Muscle of leg (tissue), 11 donors: ENCODE results near the gene PPIG. TPM values are rescaled to one million over a fixed set of nuclear protein-coding genes. Genes with fewer than 3 reads are reported as not detected.
"Not testable (repeated sequence)": the region's sequence is repeated elsewhere in the genome, so short reads cannot be mapped to it uniquely, and the experiment has no call there.

Experiments used
- DNase-seq: peaks from one replicate; pipeline ENCODE4 v3.0.0; 2013
- H3K27ac ChIP-seq: one replicate; pipeline ENCODE4 v1.5.1; 2013; ENCODE audit warnings: mild to moderate bottlenecking, low read length, control low read depth
- H3K27me3 ChIP-seq: one replicate; pipeline ENCODE4 v1.6.1; 2013; ENCODE audit warnings: low read length; ENCODE audit not compliant: control insufficient read depth, insufficient read depth
- H3K36me3 ChIP-seq: one replicate; pipeline ENCODE4 v1.6.1; 2013; ENCODE audit warnings: low read length; ENCODE audit not compliant: control insufficient read depth, insufficient read depth
- H3K4me1 ChIP-seq: one replicate; pipeline ENCODE4 v1.6.1; 2013; ENCODE audit warnings: low read length; ENCODE audit not compliant: control insufficient read depth, insufficient read depth
- H3K4me3 ChIP-seq: one replicate; pipeline ENCODE4 v1.5.1; 2013; ENCODE audit warnings: low read length, control low read depth
- H3K9me3 ChIP-seq: replicated peaks from 2 replicates; pipeline ENCODE4 v1.6.1; 2013; ENCODE audit warnings: low read depth, low read length; ENCODE audit not compliant: control insufficient read depth
- WGBS: methylation state at CpG from one replicate; pipeline ENCODE4 v1.1.5; 2013; ENCODE audit warnings: missing lambda C conversion rate; ENCODE audit not compliant: insufficient coverage; 5-methylcytosine and 5-hydroxymethylcytosine counted together
- polyA plus RNA-seq, 8 donors: library from polyadenylated mRNA; unstranded; fragments of 120-200 nt; gene quantifications; one replicate each; pipeline versions ENCODE4 v1.2.1 to v1.2.3, GENCODE V29; 2013; ENCODE audit warnings: inconsistent platforms in 1 of 8, low replicate concordance in 1 of 8; ENCODE audit not compliant: insufficient read length in 8 of 8, insufficient read depth in 1 of 8
- total RNA-seq: library from RNA; stranded (reverse); fragments of 120-200 nt; gene quantifications from one replicate; pipeline ENCODE4 v1.2.4, GENCODE V29; 2013

PPIG gene
- total and polyA plus RNA-seq, 9 donors = 35.2 to 61.0 (median 49.0) TPM

- 100% methylated on average over 2 of the region's 4 CpGs for WGBS
- Histone ChIP-seq H3K27me3 (no peaks in the 10 kb centered on the region), H3K27ac (no peak overlapping the region), H3K36me3 (no peaks in the 10 kb centered on the region), H3K4me3 (no peak overlapping the region), H3K4me1 (no peaks in the 10 kb centered on the region), H3K9me3 (no peaks in the 10 kb centered on the region)
- DNase-seq = no peak
These were observed 86.8 kb downstream of the PPIG start for GRCh38 chr2:169670937-169671336.

DNA sequence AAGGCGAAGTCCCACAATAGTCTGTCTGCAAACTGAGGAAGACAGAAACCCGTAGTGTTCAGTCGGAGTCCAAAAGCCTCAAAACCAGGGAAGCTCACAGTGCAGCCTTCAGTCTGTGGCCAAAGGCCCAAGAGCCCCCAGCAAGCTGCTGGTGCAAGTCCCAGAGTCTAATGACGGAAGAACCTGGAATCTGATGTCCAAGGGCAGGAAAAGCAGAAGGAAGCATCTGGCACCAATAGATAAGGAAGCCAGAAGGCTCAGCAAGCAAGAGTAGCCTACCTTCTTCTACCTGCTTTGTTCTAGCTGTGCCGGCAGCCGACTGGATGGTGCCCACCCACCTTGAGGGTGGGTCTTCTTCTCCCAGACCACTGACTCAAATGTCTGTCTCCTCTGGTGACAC lies 88.3 kb downstream of the PPIG start:
- no peak overlapping the region for H3K27ac ChIP-seq
- H3K9me3 ChIP-seq = no peaks in the 10 kb centered on the region
- 62% methylated on average over 5 of the region's 6 CpGs for WGBS
- no peaks in the 10 kb centered on the region for H3K27me3 ChIP-seq
- no peaks in the 10 kb centered on the region for H3K4me1 ChIP-seq
- H3K36me3 ChIP-seq = no peaks in the 10 kb centered on the region
- H3K4me3 ChIP-seq = no peak overlapping the region
- no peak for DNase-seq

- Histone ChIP-seq H3K27ac (no peak overlapping the region), H3K4me3 (no peak overlapping the region), H3K4me1 (no peaks in the 10 kb centered on the region), H3K36me3 (no peaks in the 10 kb centered on the region), H3K27me3 (no peaks in the 10 kb centered on the region), H3K9me3 (no peaks in the 10 kb centered on the region)
- no peak for DNase-seq
- no CpG with 5 or more reads among the region's 3 CpGs for WGBS
These were observed 89.0 kb downstream of the PPIG start for GRCh38 chr2:169673106-169673505.

GRCh38 chr2:169673921-169674320 lies 89.8 kb downstream of the PPIG start:
- Histone ChIP-seq H3K4me3 (no peak overlapping the region), H3K27me3 (no peaks in the 10 kb centered on the region), H3K9me3 (no peaks in the 10 kb centered on the region), H3K27ac (no peak overlapping the region), H3K36me3 (no peaks in the 10 kb centered on the region), H3K4me1 (no peaks in the 10 kb centered on the region)
- DNase-seq = no peak
- 83% methylated on average over 1 of the region's 2 CpGs for WGBS

GRCh38 chr2:169676357-169676756 lies 92.2 kb downstream of the PPIG start:
- no peaks in the 10 kb centered on the region for H3K4me1 ChIP-seq
- no CpG with 5 or more reads among the region's 3 CpGs for WGBS
- no peak for DNase-seq
- H3K27ac ChIP-seq = no peak overlapping the region
- no peaks in the 10 kb centered on the region for H3K36me3 ChIP-seq
- H3K9me3 ChIP-seq = no peaks in the 10 kb centered on the region
- H3K4me3 ChIP-seq = no peak overlapping the region
- H3K27me3 ChIP-seq = no peaks in the 10 kb centered on the region

- no peaks in the 10 kb centered on the region for H3K9me3 ChIP-seq
- no peaks in the 10 kb centered on the region for H3K4me1 ChIP-seq
- no peaks in the 10 kb centered on the region for H3K36me3 ChIP-seq
- no peak for DNase-seq
- H3K4me3 ChIP-seq = no peak overlapping the region
- WGBS = 100% methylated on average over 3 of the region's 6 CpGs
- no peaks in the 10 kb centered on the region for H3K27me3 ChIP-seq
- H3K27ac ChIP-seq = no peak overlapping the region
These were observed 92.7 kb downstream of the PPIG start for GRCh38 chr2:169676850-169677249.

DNA sequence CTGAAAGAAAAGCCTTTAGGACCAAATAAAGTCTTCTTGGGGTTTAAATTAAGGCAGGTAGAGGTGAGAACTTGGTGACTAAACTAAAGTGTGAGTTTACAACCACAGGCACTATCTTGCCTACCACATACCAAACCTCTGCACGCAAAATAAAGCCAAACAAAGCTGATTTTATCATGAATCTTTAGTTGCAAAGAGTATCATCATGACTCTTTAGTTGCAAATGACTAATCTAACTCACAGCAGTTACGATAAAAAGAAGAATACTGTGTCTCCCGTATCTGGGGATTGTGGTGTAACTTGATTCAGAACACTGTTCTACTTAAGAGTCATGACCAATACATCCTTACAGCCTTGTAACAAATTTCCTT lies 98.9 kb downstream of the PPIG start:
- DNase-seq = no peak
- Histone ChIP-seq H3K4me1 (no peaks in the 10 kb centered on the region), H3K27me3 (no peaks in the 10 kb centered on the region), H3K9me3 (no peaks in the 10 kb centered on the region), H3K36me3 (no peaks in the 10 kb centered on the region), H3K27ac (no peak overlapping the region), H3K4me3 (no peak overlapping the region)
- no CpG with 5 or more reads among the region's 3 CpGs for WGBS

DNA sequence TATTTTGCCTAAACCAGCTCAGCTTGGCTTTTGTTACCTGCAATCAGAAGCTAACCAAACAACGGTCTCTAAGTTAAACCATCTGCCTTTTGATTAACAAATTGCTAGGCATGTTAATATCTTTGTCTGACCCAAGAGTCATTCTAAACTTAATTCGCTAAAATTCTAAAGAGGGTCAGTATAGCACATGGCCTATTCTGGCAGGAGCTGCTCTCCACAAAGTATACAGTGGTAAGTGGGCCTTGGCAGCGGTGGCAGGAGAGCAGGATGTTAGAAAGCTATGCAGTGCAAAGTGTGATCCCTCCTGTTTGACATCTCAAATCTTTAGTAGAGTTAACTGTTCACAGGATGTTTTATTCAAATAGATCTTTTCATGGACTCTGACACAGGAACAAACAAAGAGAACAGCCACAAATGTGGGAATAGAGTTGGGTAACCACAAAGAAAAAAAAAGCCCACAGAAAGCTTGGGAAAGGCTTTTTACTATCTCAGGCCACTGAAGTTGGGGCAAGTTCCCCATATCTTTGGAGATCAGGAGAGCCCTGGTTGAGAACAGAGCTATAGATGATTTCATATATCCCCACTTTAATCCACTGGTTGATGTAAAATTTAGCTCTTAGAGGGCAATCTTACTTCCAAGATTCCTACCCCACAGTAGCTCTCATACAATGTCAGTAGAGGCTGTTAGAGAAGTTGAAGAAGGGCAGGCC lies 99.4 kb downstream of the PPIG start:
- H3K4me1 ChIP-seq = no peaks in the 10 kb centered on the region
- DNase-seq = no peak
- H3K9me3 ChIP-seq = no peaks in the 10 kb centered on the region
- H3K27ac ChIP-seq = no peak overlapping the region
- no peak overlapping the region for H3K4me3 ChIP-seq
- H3K36me3 ChIP-seq = no peaks in the 10 kb centered on the region
- 80% methylated on average over 1 of the region's 3 CpGs for WGBS
- no peaks in the 10 kb centered on the region for H3K27me3 ChIP-seq

DNA sequence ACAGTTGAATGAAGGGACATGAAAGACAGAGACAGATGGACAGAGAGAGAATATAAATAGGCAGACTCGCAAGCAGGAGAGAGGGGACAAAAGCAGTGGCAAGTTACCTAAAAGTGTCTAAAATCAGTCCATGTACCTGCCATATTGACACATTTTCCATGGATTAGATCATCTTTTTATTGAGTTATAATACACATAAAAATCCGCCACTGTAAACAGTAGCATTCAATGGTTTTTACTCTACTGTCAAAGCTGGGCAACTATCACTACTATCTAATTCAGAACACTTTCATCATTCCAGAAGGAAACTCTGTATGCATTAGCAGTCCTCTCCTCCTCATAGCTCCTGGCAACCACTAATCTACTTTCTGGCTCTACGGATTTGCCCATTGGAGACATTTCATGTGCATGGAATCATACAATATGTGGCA lies 100.0 kb downstream of the PPIG start:
- no peaks in the 10 kb centered on the region for H3K36me3 ChIP-seq
- H3K27ac ChIP-seq = no peak overlapping the region
- DNase-seq = no peak
- no peaks in the 10 kb centered on the region for H3K4me1 ChIP-seq
- no peaks in the 10 kb centered on the region for H3K27me3 ChIP-seq
- no peaks in the 10 kb centered on the region for H3K9me3 ChIP-seq
- WGBS = no CpG with 5 or more reads among the region's 3 CpGs
- H3K4me3 ChIP-seq = no peak overlapping the region

DNA sequence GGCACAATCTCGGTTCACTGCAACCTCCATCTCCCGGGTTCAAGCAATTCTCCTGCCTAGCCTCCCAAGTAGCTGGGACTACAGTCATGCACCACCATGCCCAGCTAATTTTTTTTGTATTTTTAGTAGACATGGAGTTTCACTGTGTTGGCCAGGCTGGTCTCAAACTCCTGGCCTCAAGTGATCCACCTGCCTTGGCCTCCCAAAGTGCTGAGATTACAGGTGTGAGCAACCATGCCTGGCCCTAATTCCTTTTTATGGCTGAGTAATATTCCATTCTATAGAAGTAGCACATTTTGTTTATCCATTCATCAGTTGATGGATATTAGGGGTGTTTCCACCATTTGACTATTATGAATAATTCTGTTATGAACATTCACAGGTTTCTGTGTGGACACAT lies 100.6 kb downstream of the PPIG start:
- not testable (repeated sequence) for H3K4me3 ChIP-seq, H3K4me1 ChIP-seq, DNase-seq, H3K36me3 ChIP-seq, H3K9me3 ChIP-seq, H3K27ac ChIP-seq, H3K27me3 ChIP-seq
- no CpG with 5 or more reads among the region's 2 CpGs for WGBS

DNA sequence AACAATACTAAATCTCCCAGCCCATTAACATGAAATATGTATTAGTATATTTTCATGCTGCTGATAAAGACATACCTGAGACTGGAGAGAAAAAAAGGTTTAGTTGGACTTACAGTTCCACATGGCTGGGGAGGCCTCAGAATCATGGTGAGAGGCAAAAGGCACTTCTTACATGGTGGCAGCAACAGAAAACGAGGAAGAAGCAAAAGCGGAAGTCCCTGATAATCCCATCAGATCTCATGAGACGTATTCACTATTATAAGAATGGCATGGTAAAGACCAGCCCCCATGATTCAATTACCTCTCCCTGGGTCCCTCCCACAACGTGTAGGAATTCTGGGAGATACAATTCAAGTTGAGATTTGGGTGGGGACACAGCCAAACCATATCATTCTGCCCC lies 102.7 kb downstream of the PPIG start:
- not testable (repeated sequence) for H3K9me3 ChIP-seq, DNase-seq, H3K27me3 ChIP-seq, H3K36me3 ChIP-seq, H3K4me1 ChIP-seq, H3K27ac ChIP-seq, H3K4me3 ChIP-seq
- no CpG with 5 or more reads among the region's 4 CpGs for WGBS
